HG02840 (cell line): ENCODE data around the gene BHLHE23.
"Not testable (repeated sequence)": the region's sequence is repeated elsewhere in the genome, so short reads cannot be mapped to it uniquely, and the experiment has no call there.

Experiments
- ATAC-seq: cut with Tn5 transposase; IDR thresholded peaks from one replicate; pipeline ENCODE4 v1.9.1; 2021; ENCODE audit warnings: mild to moderate bottlenecking, moderate library complexity, moderate number of reproducible peaks; ENCODE audit not compliant: unreplicated experiment, low FRiP score

The BHLHE23 gene

DNA sequence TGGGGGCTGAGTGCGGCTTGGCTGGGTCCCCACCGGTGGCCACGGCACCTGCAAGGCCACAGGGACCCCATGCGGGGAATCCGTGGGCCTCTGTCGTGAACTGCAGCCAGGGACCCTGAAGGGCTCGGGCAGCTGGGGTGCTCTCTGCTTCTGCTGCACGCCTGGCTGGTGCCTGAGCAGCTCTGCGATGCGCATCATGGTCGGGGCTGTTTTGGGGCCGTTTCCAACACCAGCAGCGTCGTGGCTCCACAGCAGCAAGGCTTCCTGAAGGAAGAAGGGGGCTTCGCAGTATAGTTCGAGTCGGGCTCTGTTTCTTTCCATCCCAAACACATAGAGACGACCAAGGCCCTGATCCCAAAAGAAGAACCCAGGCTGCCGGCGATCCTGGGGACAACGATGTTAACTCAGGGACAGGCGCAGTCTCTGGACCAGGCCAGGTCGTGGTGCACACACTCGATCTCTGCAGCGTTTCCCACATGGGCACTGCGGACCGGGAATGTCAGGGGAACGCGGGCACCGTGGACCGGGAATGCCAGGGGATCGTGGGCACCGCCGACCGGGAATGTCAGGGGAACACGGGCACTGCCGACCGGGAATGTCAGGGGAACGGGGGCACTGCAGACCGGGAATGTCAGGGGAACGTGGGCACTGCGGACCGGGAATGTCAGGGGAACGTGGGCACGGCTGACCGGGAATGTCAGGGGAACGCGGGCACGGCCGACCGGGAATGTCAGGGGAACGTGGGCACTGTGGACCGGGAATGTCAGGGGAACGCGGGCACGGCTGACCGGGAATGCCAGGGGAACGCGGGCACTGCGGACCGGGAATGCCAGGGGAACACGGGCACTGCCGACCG is 36.8 kb upstream of the BHLHE23 start:
- no peak for ATAC-seq

DNA sequence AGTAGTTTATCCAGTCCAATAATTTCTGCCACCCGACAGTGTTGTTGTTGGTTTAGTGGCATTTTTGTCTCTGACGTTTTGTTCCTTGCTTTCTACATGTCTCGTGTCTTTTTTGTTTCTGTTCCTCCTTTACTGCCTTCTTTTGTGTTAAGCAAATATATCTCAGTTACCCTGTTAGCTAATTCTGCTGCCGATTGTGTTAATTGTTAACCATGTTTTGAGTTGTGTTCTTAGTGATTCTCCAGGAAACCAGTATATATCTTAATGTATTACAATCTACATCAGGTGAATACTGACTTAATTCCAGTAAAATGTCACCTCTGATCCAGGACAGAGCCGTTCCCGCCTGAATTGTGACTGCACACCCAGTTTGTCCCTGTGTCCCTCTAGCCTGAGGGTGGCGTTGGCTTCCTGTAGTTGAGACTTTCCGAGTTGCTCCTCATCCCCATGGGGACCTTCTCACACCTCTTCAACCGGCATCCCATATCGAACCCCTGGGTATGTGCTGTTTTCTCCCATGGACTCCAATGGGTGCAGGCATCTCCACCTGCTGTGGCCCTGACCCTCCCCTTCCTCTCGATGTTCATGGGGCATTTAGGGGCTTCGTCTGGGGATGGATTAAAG is 35.8 kb upstream of the BHLHE23 start:
- peak; percentile 71 for ATAC-seq

DNA sequence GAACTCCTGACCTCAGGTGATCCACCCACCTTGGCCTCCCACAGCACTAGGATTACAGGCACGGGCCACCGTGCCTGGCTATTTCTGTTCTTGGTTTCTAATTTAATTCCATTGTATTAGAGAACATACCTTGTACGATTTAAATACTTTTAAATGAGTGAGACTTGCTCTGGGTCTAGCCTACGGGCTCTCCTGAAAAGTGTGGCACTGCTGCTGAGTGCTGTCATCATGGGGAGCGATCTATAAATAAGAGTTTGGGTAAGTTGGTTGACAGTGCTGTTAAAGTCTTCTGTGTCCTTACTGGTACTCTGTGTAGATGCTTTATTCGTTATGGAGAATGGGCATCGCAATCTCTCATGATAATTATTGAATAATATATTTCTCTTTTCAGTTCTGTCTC is 35.0 kb upstream of the BHLHE23 start:
- ATAC-seq: no peak

DNA sequence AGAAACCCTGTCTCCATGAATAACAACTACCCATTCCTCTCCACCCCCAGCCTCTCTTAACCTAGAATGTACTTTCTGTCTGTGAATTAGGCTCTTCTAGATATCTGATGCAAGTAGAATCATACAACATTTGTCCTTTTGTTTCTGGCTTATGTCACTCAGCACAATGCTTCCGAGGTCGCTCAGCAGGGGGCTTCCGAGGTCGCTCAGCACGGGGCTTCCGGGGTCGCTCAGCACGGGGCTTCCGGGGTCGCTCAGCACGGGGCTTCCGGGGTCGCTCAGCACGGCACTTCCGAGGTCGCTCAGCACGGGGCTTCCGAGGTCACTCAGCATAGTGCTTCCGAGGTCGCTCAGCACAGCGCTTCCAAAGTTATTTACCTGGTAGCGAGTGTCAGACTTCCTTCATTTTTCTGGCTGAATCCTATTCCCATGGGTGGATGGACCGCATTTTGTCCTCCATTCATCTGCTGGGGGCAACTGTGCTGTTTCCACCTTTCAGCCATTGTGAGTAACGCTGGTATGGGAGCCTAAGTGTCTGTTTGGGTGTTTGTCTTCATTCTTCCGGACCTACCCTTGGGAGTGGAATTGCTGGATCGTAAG is 31.0 kb upstream of the BHLHE23 start:
- ATAC-seq: no peak

DNA sequence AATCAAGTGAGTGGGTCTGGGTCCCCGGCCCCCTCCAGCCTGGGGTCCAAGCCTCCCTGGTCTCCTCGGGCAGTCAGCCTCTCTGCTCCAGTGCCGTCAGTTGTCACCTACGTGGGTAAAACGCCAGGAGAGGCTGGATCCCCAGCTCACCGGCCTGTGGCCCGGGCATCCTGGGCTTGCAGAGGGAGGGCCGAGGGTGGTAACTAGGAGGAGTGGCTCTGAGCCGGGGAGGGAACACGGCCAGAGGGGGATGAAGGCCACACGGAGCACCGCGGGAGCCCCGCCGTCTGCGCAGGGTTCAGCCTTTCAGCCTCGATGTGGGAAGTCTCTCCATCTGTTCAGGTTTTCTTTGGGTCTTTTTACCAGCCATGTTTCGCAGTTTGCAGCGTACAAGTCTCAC is 29.5 kb upstream of the BHLHE23 start:
- ATAC-seq: no peak

DNA sequence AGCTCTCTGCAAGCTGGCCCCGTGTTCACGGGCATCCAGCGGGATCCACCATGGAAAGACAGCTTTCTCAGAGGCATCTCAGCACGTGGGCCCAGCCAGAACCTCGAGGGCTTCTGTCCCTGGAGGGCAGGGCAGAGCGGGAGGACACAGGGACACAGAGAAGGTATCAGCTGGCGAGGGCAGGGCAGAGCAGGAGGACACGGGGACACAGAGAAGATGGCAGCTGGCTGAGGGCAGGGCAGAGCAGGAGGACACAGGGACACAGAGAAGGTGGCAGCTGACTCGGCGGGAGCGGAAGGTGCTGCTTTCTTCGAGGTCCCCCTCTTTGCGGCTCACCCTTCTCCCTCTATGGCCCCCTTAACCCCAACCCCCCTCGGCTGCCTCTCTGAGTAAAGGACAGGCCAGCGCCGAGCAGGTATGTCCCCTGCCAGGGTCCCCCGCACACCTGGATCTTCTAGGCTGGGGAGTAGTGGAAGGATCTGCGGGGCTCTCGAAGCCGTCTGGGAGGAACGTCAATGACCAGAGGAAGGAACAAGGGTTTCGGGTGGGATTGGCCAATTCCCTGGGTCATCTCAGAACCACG is 28.9 kb upstream of the BHLHE23 start:
- no peak for ATAC-seq

DNA sequence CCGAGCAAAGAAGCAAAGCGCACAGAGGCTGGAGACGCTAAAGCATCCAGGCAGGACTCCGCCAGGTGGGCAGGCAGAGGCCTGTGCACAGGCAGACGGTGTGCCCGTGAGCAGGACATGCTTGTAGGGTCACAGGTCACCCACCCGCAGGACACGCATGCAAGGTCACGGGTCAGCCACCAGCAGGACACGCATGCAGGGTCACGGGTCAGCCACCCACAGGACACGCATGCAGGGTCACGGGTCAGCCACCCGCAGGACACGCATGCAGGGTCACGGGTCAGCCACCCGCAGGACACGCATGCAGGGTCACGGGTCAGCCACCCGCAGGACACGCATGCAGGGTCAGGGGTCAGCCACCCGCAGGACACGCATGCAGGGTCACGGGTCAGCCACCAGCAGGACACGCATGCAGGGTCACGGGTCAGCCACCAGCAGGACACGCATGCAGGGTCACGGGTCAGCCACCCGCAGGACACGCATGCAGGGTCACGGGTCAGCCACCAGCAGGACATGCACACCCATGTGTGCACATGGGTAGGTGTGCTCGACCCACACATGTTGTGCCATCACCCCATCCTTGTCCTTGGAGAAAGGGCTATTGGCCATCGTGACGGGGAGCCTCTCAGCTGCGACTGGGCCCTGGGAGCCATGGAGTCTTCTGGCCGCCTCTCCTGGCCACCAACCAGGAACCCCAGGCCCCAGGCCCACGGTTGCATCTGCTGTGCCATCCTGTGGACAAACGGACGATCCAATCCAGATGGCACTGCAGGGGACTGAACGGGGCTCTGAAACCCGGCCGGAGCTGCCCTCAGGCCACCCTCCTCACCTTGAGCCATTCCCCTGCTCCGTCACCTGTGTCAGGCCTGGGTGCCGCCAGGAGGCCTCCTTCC is 28.2 kb upstream of the BHLHE23 start:
- ATAC-seq: not testable (repeated sequence)

DNA sequence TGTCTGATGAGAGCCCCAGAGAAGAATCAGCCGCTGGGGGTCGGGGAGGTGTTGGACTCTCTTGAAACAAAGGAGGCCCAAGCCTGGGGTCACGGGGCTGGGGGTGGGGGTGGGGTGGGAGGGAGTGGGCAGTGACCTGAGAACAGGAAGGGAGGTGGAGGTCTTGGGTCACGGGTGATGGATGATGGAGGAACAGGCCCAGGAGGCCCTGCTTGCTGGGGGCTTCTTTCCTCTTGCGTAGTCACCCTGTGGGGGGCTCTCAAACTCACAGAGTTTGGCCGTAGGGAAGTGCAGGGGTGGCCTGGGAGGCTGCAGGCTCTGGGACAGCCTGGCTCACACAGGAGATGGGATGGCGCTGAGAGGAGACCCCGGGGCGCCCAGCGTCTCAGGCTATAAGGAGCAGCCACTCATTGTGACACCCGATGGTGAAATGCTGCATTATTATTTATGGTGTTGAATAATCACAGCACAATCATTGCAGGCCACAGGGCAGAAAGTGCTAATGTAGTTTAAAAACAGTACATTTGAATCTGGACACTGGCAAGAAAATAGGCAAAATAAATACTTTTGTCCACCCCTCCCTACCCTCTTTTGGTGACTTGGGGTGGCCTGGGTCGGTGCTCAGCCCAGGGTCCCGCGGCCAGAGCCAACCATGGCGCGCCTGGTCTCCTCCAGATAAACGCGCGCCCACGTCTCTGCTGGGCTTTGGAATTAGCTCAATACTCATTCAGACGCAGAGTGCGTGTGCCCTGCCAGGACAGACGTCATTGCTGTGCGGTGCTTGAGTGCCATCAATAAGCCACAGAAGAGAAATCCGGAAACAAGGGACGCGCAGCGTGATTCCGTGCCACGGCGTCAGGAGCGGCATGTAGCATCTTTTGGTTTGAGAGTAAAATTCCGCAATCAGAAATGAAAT is 27.3 kb upstream of the BHLHE23 start:
- no peak for ATAC-seq

DNA sequence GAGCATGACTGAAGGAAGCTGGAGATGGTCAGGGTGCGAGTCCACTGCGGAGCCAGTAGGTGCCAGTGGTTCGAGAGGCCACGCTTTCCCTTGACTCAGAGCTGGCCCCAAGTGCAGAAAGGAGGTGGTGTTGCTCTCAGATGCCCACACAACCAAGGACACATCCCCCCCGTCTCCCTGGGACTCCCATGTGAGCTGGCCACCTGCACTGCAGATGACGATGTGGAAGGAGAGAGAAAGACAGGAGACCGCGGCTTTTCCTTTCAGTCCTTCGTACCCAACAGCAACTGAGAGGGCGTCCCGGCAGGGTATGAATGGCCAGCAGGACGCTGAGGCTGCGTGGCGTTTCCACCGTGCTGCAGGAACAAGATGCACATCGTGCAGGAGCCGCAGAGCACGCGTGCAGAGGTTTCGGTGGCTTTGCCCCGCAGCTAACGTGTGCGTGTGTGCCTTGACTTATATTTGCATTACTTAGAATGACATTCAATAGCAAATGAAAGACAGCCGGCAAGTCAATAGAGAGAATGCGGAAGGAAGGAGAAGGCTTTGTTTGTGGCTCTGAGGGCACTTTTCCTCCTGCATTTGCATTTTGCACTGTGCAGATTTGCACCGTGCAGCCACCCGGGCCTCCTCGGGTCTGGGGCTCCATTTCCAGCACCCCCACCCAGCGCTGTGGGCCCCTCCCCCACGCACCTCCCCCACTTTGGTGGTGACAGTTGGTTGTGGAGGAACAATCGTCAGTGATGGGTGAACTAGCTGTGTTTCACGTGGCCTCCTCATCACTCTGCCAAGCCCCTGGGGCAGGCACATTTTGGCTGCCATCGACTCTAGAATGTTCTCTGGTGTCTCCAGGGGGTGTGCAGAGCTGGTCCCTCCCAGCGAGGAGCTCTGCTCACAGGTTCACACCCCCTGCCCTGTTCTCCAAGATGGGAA is 26.4 kb upstream of the BHLHE23 start:
- no peak for ATAC-seq

DNA sequence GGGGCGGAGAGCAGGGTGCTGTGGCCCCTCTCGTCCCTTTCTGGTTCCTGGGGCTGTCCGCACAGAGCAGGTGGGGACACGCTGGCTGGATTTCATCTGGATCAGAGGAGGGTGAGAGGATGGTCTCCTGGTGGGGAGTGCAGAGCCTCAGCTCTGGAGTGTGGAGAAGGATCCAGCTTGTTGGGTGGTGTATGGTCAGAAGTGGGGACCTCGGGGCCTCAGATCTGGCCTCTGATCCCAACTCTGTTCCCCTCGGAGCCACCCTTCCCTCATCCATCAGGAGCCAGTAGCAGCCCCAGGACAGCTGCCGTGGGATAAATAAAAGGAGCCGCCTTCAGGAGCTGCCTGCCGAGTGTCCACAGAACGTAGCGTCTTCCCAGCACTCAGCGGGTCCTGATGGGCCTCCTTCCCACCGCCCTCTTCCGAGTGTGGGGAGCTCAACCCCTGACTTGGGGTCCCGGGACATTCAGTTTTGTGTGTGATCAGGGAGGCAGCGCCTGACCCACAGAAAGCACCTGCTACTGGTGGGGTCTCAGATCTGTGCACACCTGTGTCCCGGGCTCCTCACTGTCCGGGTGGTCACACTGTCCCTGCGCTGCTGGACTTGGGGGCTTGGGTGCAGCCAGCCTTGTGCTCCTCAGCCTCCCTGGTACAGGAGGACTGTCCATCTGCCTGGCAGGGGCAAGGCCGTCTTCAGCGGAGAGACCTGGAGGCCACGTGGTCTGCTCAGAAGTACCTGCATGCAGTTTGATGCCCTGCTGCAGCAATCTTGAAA is 25.4 kb upstream of the BHLHE23 start:
- ATAC-seq: no peak

DNA sequence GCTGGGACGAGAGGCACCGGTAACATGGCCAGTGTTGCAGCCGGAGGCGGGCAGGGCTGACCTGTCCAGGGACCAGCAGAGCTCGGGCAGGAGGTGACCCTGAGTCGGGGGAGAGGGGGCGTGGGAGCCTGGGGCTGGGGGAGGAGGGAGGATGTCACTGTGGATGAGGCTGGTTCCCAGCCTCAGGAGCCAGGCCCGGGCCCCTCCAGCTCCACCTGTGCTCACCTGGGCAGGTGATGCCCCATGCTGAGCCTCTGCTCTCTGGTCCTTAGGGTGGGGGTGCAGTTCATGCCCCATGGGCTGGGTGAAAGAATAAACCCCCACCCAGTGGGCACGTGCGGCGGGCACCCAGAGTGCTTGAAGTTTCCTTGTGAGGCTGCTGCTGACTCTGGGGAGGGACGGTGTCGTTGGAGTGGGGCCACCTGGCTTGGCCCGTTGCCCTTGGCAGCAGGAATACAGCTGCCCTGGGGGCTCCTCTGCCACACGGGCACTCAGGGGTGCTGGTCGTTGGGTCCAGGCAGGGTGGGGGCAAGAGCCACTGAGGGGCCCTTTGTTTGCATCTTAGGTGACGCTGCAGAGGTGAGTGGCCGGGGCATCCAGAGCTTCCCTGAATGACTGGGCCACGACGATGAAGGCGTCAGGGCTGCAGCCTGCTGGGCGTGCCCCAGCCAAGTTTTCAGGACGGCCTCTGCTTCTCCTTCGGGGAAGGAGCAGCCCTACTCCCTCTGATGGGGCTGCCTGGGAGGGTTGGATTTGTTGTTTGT is 24.7 kb upstream of the BHLHE23 start:
- no peak for ATAC-seq

DNA sequence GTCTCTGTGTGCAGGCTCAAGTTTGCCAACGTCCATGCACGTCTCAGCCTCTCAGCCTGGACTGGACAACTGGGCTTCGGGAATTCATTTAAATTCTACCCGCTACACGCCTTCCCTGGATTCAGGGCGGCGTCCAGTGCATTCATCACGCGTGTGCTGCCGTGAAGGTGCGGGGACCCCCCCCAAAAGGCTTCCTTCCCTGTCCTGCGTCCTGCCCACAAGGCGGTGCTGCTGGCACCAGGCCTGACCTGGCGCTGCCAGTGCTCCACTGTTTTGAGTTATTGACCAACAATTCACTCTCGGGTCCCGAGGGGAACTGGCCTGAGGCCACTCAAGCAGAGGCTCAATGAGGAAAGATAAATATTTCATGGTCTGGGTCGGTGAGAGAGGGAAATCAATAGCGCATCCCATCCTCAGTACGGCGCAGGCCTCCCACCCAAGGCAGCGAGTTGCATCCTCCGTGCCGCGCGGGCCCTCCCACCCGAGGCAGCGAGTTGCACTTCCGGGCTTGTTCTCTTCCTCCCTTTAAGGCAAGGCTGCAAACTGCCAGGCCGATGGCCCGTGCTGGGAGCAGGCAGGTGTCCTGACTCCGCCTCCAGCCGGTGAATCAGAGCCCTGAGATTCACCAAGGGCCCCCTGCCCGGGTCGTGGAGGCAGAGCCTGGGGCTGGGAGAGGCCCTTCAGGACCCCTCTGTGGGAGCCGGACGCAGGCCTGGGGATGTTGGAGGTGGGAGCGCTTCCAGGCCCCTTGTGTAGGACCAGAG is 22.8 kb upstream of the BHLHE23 start:
- ATAC-seq: no peak

DNA sequence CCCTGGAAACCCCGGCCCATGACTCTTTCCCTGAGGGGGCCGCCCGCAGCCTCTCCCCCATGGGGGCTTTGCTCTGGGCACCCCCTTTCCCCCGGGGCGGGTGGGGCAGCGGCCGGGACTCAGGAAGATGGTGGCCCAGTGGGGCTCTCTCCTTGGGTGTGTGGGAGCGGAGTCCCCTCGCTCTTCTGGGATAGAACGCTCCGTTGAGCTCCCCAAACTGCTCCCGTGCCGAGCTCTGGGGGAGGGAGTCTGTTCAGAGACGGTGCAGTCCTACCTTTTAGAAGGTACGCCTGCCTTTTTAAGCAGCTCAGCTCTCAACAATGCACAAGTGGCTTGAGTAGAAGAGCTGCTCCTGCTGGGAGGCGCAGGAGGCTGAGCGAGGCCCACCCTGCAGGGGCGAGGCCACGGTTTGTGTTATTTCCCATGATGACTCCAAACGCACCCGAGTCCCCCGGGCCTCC is 21.7 kb upstream of the BHLHE23 start:
- no peak for ATAC-seq

DNA sequence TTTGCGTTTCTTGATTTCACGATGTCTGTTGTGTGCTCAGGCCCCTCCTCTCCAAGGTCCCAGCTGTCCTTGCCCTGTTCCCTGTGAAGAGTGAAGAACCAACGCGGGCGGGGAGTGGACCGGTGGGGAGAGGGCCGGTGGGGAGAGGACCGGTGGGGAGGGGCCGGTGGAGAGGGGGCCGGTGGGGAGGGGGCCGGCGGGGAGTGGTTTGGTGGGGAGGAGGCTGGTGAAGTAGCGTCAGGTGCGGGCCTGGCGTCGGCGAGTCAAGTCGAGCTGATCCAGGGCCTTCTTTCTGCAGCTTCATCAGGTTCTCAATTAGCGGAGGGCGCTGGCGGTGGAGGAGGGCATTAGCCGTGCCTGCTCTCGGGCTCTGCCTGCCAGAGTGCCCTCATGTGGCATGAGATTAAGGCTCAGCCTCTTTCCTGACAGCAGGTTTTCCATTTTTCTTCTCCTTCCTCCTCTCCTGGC is 21.2 kb upstream of the BHLHE23 start:
- no peak for ATAC-seq

DNA sequence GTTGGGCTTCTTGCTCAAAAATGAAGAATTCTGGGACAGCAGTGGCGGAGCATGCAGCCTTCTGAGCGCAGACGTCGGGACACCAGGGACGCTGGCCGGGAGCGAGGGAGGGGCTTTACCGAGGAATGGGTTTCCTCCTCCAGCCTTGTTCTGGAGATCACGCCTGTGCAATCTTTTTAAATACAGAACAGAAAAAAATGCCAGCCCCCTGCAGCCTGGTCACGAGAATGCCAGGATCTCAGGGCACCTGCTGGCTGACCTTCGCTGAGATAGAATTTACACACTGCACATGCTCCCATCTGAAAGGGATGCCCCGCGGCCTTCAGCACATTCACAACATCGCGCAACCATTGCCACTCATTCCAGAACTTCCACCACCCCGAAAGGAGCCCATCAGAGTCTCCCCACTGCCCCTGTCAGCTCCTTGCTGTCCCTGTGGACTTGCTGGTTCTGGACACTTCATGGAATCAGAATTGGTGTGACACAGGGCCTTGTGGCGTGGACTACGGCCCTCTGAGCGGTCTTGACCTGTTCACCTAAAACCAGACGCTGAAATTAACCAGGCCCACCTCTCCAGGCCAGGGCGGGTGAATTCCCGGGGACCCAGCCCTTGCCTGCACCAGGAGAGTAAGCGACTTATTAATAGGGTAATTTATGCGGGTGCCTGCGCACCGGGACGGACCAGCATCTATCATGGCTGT is 20.6 kb upstream of the BHLHE23 start:
- ATAC-seq: no peak
